Measurements from ENCODE around the gene PI4K2B. TPM values are rescaled to one million over a fixed set of nuclear protein-coding genes. Genes with fewer than 3 reads are reported as not detected.
A peak's percentile ranks its signal among the peaks of the same experiment; 100 is the strongest.

PI4K2B gene
- polyA plus RNA-seq (2011; rRNA removed) (4.3 and 8.9 TPM in 2 replicates), polyA minus RNA-seq (2011; rRNA and poly(A)+ RNA removed) (2.1 and 2.6 TPM in 2 replicates)

GRCh38 chr4:25233737-25234389 lies at the start of gene PI4K2B:
PI4K2B (plus strand) TSS chr4:25234033; CDS start chr4:25234164, 131 bp downstream.
- no peaks in the 10 kb centered on the region for H3K36me3 ChIP-seq (ENCODE audit: control insufficient read depth, insufficient read depth, low read length)
- H3K4me3 ChIP-seq (ENCODE audit: low read depth, low read length), result peak within 1 kb of the TSS; percentile 99
- no peak for DNase-seq (ENCODE audit: low read depth)
- no peaks in the 10 kb centered on the region for H3K27me3 ChIP-seq (ENCODE audit: control insufficient read depth, insufficient read depth, low read length)
- POLR2A ChIA-PET, result no interaction called here
- CTCF ChIA-PET, result interaction anchor here (0.8 to 2.2 kb wide), 4 partner anchors 11 to 133 kb away, joined by 3 to 5 read pairs (median 3); no protein-coding TSS in a partner anchor
- no peak for TF ChIP-seq CTCF (IDR thresholded peaks at IDR 0.05; ENCODE audit: insufficient read depth, low read depth, low read length)

GRCh38 chr4:25184056-25184455 lies 49.8 kb upstream of the PI4K2B start:
- POLR2A ChIA-PET, result no interaction called here
- Histone ChIP-seq H3K27me3 (ENCODE audit: control insufficient read depth, insufficient read depth, low read length) (no peaks in the 10 kb centered on the region), H3K36me3 (ENCODE audit: control insufficient read depth, insufficient read depth, low read length) (no peaks in the 10 kb centered on the region), H3K4me3 (ENCODE audit: low read depth, low read length) (no peak overlapping the region)
- CTCF ChIA-PET, result interaction anchor here (1.4 kb wide), 1 partner anchor 183 kb away, joined by 4 read pairs; no protein-coding TSS in a partner anchor
- no peak for TF ChIP-seq CTCF (IDR thresholded peaks at IDR 0.05; ENCODE audit: insufficient read depth, low read depth, low read length)
- DNase-seq (ENCODE audit: low read depth), result no peak

- Histone ChIP-seq H3K4me3 (ENCODE audit: low read depth, low read length) (no peak overlapping the region), H3K36me3 (ENCODE audit: control insufficient read depth, insufficient read depth, low read length) (no peaks in the 10 kb centered on the region), H3K27me3 (ENCODE audit: control insufficient read depth, insufficient read depth, low read length) (no peaks in the 10 kb centered on the region)
- TF ChIP-seq CTCF (IDR thresholded peaks at IDR 0.05; ENCODE audit: insufficient read depth, low read depth, low read length), result no peak
- ChIA-PET POLR2A (no interaction called here), CTCF (no interaction called here)
- DNase-seq (ENCODE audit: low read depth), result no peak
These were observed 43.4 kb upstream of the PI4K2B start for GRCh38 chr4:25190407-25190806.

GRCh38 chr4:25198713-25199112 lies 35.1 kb upstream of the PI4K2B start:
- ChIA-PET POLR2A (no interaction called here), CTCF (interaction anchor here (1.4 to 1.7 kb wide), 2 partner anchors 12 to 20 kb away, joined by 3 to 6 read pairs; no protein-coding TSS in a partner anchor)
- no peak overlapping the region for H3K4me3 ChIP-seq (ENCODE audit: low read depth, low read length)
- DNase-seq (ENCODE audit: low read depth), result no peak
- H3K27me3 ChIP-seq (ENCODE audit: control insufficient read depth, insufficient read depth, low read length), result no peaks in the 10 kb centered on the region
- no peaks in the 10 kb centered on the region for H3K36me3 ChIP-seq (ENCODE audit: control insufficient read depth, insufficient read depth, low read length)
- no peak for TF ChIP-seq CTCF (IDR thresholded peaks at IDR 0.05; ENCODE audit: insufficient read depth, low read depth, low read length)

- TF ChIP-seq CTCF (IDR thresholded peaks at IDR 0.05; ENCODE audit: insufficient read depth, low read depth, low read length), result no peak
- Histone ChIP-seq H3K36me3 (ENCODE audit: control insufficient read depth, insufficient read depth, low read length) (no peaks in the 10 kb centered on the region), H3K4me3 (ENCODE audit: low read depth, low read length) (no peak overlapping the region), H3K27me3 (ENCODE audit: control insufficient read depth, insufficient read depth, low read length) (peaks cover 1% of the 10 kb centered on the region; the same call in 1 of the 2 replicates)
- POLR2A ChIA-PET, result no interaction called here
- CTCF ChIA-PET, result no interaction called here
- no peak for DNase-seq (ENCODE audit: low read depth)
These were observed 25.8 kb upstream of the PI4K2B start for GRCh38 chr4:25207997-25208396.

Measured in BJ (cell line).